PC-9 (cell line): Measurements from ENCODE around the gene UBL4B.

Experiments used
- EZH2 ChIP-seq: fragments of 200-600 bp; sonication (generic); IDR thresholded peaks from 2 replicates; pipeline ENCODE4 v1.8.0; 2017; ENCODE audit warnings: antibody characterized with exemption, low read depth
- TF ChIP-seq, protein P1 (sequence below): fragments of 200-600 bp; sonication (generic); conservative IDR thresholded peaks from 2 replicates; pipeline ENCODE4 v1.6.1; 2017; ENCODE audit warnings: mixed run types, antibody characterized with exemption, mild to moderate bottlenecking, moderate library complexity

GRCh38 chr1:110083061-110083865, 29.0 kb upstream of the UBL4B start:
- TF ChIP-seq EZH2: no peak
- TF ChIP-seq, protein P1, sequence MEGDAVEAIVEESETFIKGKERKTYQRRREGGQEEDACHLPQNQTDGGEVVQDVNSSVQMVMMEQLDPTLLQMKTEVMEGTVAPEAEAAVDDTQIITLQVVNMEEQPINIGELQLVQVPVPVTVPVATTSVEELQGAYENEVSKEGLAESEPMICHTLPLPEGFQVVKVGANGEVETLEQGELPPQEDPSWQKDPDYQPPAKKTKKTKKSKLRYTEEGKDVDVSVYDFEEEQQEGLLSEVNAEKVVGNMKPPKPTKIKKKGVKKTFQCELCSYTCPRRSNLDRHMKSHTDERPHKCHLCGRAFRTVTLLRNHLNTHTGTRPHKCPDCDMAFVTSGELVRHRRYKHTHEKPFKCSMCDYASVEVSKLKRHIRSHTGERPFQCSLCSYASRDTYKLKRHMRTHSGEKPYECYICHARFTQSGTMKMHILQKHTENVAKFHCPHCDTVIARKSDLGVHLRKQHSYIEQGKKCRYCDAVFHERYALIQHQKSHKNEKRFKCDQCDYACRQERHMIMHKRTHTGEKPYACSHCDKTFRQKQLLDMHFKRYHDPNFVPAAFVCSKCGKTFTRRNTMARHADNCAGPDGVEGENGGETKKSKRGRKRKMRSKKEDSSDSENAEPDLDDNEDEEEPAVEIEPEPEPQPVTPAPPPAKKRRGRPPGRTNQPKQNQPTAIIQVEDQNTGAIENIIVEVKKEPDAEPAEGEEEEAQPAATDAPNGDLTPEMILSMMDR: no peak
